OCI-LY7 (cell line): ENCODE measurements around the gene DSCAM. TPM values are rescaled to one million over a fixed set of nuclear protein-coding genes. Genes with fewer than 3 reads are reported as not detected.

Experiments used
- BruUV-seq: library from RNA; stranded (reverse); fragments of 400-500 nt; replicated peaks from 2 replicates; lab custom pipeline; 2021; lab: Mats Ljungman, UMichigan
- CTCF ChIA-PET: fragments of 300-600 bp; sonication (Branson Sonifier 250); formaldehyde crosslinking; loops from one replicate; lab custom pipeline; 2022; ENCODE audit warnings: antibody characterized with exemption; ENCODE audit not compliant: unreplicated experiment; lab: Charles Lee
- POLR2A ChIA-PET: fragments of 300-600 bp; sonication (Branson Sonifier 250); formaldehyde crosslinking; loops from one replicate; lab custom pipeline; 2022; ENCODE audit warnings: antibody characterized with exemption; lab: Charles Lee
- DNase-seq: peaks from one replicate; pipeline ENCODE4 v3.0.0-alpha.2; 2015; ENCODE audit warnings: low spot score
- H2AFZ ChIP-seq: fragments of 200-600 bp; sonication (generic), shearing (Covaris generic); 2 replicates; pipeline ENCODE4 v1.6.1; 2014; ENCODE audit warnings: mild to moderate bottlenecking, antibody characterized with exemption, low read length, moderate library complexity
- H3K27ac ChIP-seq: fragments of 200-600 bp; sonication (generic); 2 replicates; pipeline ENCODE4 v1.5.1; 2014; ENCODE audit warnings: mixed run types, low read depth, mild to moderate bottlenecking, moderate library complexity, low read length, inconsistent platforms; ENCODE audit not compliant: poor library complexity, severe bottlenecking
- H3K36me3 ChIP-seq: fragments of 200-600 bp; sonication (generic); 2 replicates; pipeline ENCODE4 v1.6.1; 2014; ENCODE audit warnings: mild to moderate bottlenecking, antibody characterized with exemption, low read length, moderate library complexity, mixed read lengths; ENCODE audit not compliant: insufficient read depth
- H3K4me1 ChIP-seq: fragments of 200-600 bp; sonication (generic); 2 replicates; pipeline ENCODE4 v1.5.1; 2014; ENCODE audit warnings: mild to moderate bottlenecking, low read length; ENCODE audit not compliant: insufficient read depth, poor library complexity, severe bottlenecking
- H3K4me2 ChIP-seq: fragments of 200-600 bp; sonication (generic); 2 replicates; pipeline ENCODE4 v1.6.1; 2014; ENCODE audit warnings: mild to moderate bottlenecking, low read length
- H3K4me3 ChIP-seq: fragments of 200-600 bp; sonication (generic); 2 replicates; pipeline ENCODE4 v1.5.1; 2014; ENCODE audit warnings: mild to moderate bottlenecking, low read depth, low read length; ENCODE audit not compliant: poor library complexity, severe bottlenecking
- H3K79me2 ChIP-seq: fragments of 200-600 bp; sonication (generic); 2 replicates; pipeline ENCODE4 v1.6.1; 2016; ENCODE audit warnings: low read depth, mild to moderate bottlenecking, low read length, moderate library complexity, mixed read lengths; ENCODE audit not compliant: insufficient read depth
- H3K9me2 ChIP-seq: fragments of 200-600 bp; sonication (generic); 2 replicates; pipeline ENCODE4 v1.6.1; 2016; ENCODE audit warnings: mild to moderate bottlenecking, low read length, mixed read lengths; ENCODE audit not compliant: insufficient read depth
- H3K9me3 ChIP-seq: fragments of 200-600 bp; sonication (generic); 2 replicates; pipeline ENCODE4 v1.6.1; 2014; ENCODE audit warnings: mild to moderate bottlenecking, mixed run types, low read length, mixed read lengths
- H4K20me1 ChIP-seq: fragments of 200-600 bp; sonication (generic); 2 replicates; pipeline ENCODE4 v1.6.1; 2014; ENCODE audit warnings: mild to moderate bottlenecking, antibody characterized with exemption, low read length, moderate library complexity, mixed read lengths; ENCODE audit not compliant: insufficient read depth
- CTCF ChIP-seq: fragments of 200-600 bp; sonication (generic); conservative IDR thresholded peaks from 2 replicates; pipeline ENCODE4 v1.5.1; 2014; ENCODE audit warnings: mild to moderate bottlenecking, antibody characterized with exemption, low read length, moderate library complexity, mixed read lengths
- EZH2phosphoT487 ChIP-seq: fragments of 200-600 bp; sonication (generic); IDR thresholded peaks from 2 replicates; pipeline ENCODE4 v1.6.1; 2018; ENCODE audit warnings: low read depth, borderline replicate concordance, mild to moderate bottlenecking, mixed run types, antibody characterized with exemption, low read length, moderate library complexity, mixed read lengths
- intact Hi-C: fragments of 100-400 bp; cut with micrococcal nuclease; formaldehyde crosslinking; loops from one replicate; pipeline ENCODE4 v1.10.0; 2022; ENCODE audit not compliant: unreplicated experiment
- total RNA-seq, 2 experiments: library from RNA; depleted of rRNA in 1 of 2; stranded (reverse); fragments of >200 nt in 1 of 2; shearing (Covaris generic) in 1 of 2; gene quantifications; 2 replicates each; pipeline ENCODE4 v1.2.3, GENCODE V29; 2014 to 2022

DSCAM gene
- total RNA-seq, 2 experiments from 2014 or later: not detected

GRCh38 chr21:40284409-40284808 is 562.5 kb downstream of the DSCAM start:
- no peak for DNase-seq
- no peak for TF ChIP-seq EZH2phosphoT487
- no peak for TF ChIP-seq CTCF
- POLR2A ChIA-PET: no interaction called here

GRCh38 chr21:40282912-40283886 is 563.8 kb downstream of the DSCAM start:
- Histone ChIP-seq H3K4me3 (no peak overlapping the region), H2AFZ (no peak overlapping the region), H3K27ac (no peak overlapping the region), H3K9me3 (peaks cover 15% of the 10 kb centered on the region; the same call in 1 of the 2 replicates), H3K4me2 (no peak overlapping the region), H3K36me3 (no peaks in the 10 kb centered on the region), H3K9me2 (no peaks in the 10 kb centered on the region), H4K20me1 (no peaks in the 10 kb centered on the region), H3K4me1 (no peaks in the 10 kb centered on the region), H3K79me2 (no peaks in the 10 kb centered on the region)
- BruUV-seq: no TSS peak
- ChIA-PET CTCF (no interaction called here), POLR2A (no interaction called here)
- intact Hi-C loops: no loop called here
- no peak for DNase-seq
- TF ChIP-seq CTCF (no peak), EZH2phosphoT487 (no peak)

More at GRCh38 chr21:40284409-40284808, 562.5 kb downstream of the DSCAM start:
- no peak overlapping the region for H2AFZ ChIP-seq
- H3K9me3 ChIP-seq: peaks cover 15% of the 10 kb centered on the region; the same call in 1 of the 2 replicates
- no peak overlapping the region for H3K4me3 ChIP-seq
- no peaks in the 10 kb centered on the region for H3K4me1 ChIP-seq
- no peaks in the 10 kb centered on the region for H3K79me2 ChIP-seq
- H3K36me3 ChIP-seq: no peaks in the 10 kb centered on the region
- no peaks in the 10 kb centered on the region for H4K20me1 ChIP-seq
- BruUV-seq: no TSS peak
- no peak overlapping the region for H3K4me2 ChIP-seq
- CTCF ChIA-PET: no interaction called here
- no peak overlapping the region for H3K27ac ChIP-seq
- intact Hi-C loops: no loop called here
- H3K9me2 ChIP-seq: no peaks in the 10 kb centered on the region

GRCh38 chr21:40278345-40278744 is 568.6 kb downstream of the DSCAM start:
- no peaks in the 10 kb centered on the region for H3K79me2 ChIP-seq
- no peaks in the 10 kb centered on the region for H3K9me2 ChIP-seq
- no peak for TF ChIP-seq CTCF
- no peak for TF ChIP-seq EZH2phosphoT487
- CTCF ChIA-PET: no interaction called here
- no peaks in the 10 kb centered on the region for H3K36me3 ChIP-seq
- no peak overlapping the region for H3K4me3 ChIP-seq
- no peak for DNase-seq
- H2AFZ ChIP-seq: no peak overlapping the region
- intact Hi-C loops: no loop called here
- no peak overlapping the region for H3K27ac ChIP-seq
- BruUV-seq: no TSS peak
- H3K4me2 ChIP-seq: no peak overlapping the region
- POLR2A ChIA-PET: no interaction called here
- H3K9me3 ChIP-seq: 0 out of 2 replicates have a peak, but pooled peaks cover 6% of the 10 kb centered on the region
- H4K20me1 ChIP-seq: no peaks in the 10 kb centered on the region
- H3K4me1 ChIP-seq: no peaks in the 10 kb centered on the region
